MM.1S (cell line): ENCODE data around the gene CFAP61.

ENCODE experiments used
- CTCF ChIP-seq: fragments of 300-600 bp; sonication (generic); IDR thresholded peaks from 2 replicates; pipeline ENCODE4 v1.5.1; 2016; ENCODE audit warnings: antibody characterized with exemption, low read length, mixed read lengths
- EZH2 ChIP-seq: fragments of 300-600 bp; sonication (generic); optimal IDR thresholded peaks from 2 replicates; pipeline ENCODE3; 2017; ENCODE audit warnings: low read depth, mild to moderate bottlenecking, antibody characterized with exemption, low read length, mixed read lengths
- EZH2phosphoT487 ChIP-seq: fragments of 300-600 bp; sonication (generic); IDR thresholded peaks from 2 replicates; pipeline ENCODE4 v1.6.1; 2018; ENCODE audit warnings: antibody characterized with exemption, low read length

GRCh38 chr20:20230741-20231140 is 178.4 kb downstream of the CFAP61 start:
- TF ChIP-seq EZH2phosphoT487 (no peak), EZH2 (no peak), CTCF (no peak)
